NCI-H460 (cell line): ENCODE measurements around the gene TRMT2A. TPM values are rescaled to one million over a fixed set of nuclear protein-coding genes. Genes with fewer than 3 reads are reported as not detected.

Experiments used
- DNase-seq: peaks from one replicate; pipeline ENCODE4 v3.0.0-alpha.2; 2016; ENCODE audit warnings: low read depth; ENCODE audit errors: extremely low read depth
- total RNA-seq: library from RNA; depleted of rRNA; stranded (reverse); fragments of >200 nt; shearing (Covaris generic); gene quantifications from 2 replicates; pipeline ENCODE4 v1.2.3, GENCODE V29; 2014

Gene TRMT2A
- total RNA-seq, 1 experiment from 2014 or later: 23.8 TPM

- DNase-seq: no peak
Measured at GRCh38 chr22:20123366-20124082, 6.5 kb upstream of the TRMT2A start.

GRCh38 chr22:20121856-20122415 is 4.9 kb upstream of the TRMT2A start:
- no peak for DNase-seq

GRCh38 chr22:20118300-20119020 is 1.4 kb upstream of the TRMT2A start:
- no peak for DNase-seq

GRCh38 chr22:20117633-20118299 is 740 bp upstream of the TRMT2A start:
- DNase-seq: no peak

- DNase-seq: no peak
Measured at GRCh38 chr22:20116376-20116950, 563 bp downstream of the TRMT2A start.

GRCh38 chr22:20115691-20116375 is 1.2 kb downstream of the TRMT2A start, which contains the start of gene RANBP1:
Gene RANBP1 (plus strand): TSS chr22:20116104. CDS start chr22:20116185, 81 bp downstream.
- no peak for DNase-seq

GRCh38 chr22:20114506-20115475 is 2.2 kb downstream of the TRMT2A start:
- DNase-seq: no peak

- DNase-seq: no peak
Measured at GRCh38 chr22:20113551-20114310, 3.3 kb downstream of the TRMT2A start.

GRCh38 chr22:20112623-20113511 is 4.2 kb downstream of the TRMT2A start:
- DNase-seq: no peak

- DNase-seq: no peak
Measured at GRCh38 chr22:20111689-20112622, 5.1 kb downstream of the TRMT2A start.

- peak; percentile 22 for DNase-seq
Measured at GRCh38 chr22:20111045-20111688, 5.9 kb downstream of the TRMT2A start.

GRCh38 chr22:20110359-20110985 is 6.6 kb downstream of the TRMT2A start:
- DNase-seq: no peak

- no peak for DNase-seq
Measured at GRCh38 chr22:20109411-20110358, 7.3 kb downstream of the TRMT2A start.

GRCh38 chr22:20108757-20109230 is 8.2 kb downstream of the TRMT2A start:
- no peak for DNase-seq
